ENCODE measurements around the gene RAB40A.
A peak's percentile ranks its signal among the peaks of the same experiment; 100 is the strongest.
"Not testable (repeated sequence)": the region's sequence is repeated elsewhere in the genome, so short reads cannot be mapped to it uniquely, and the experiment has no call there.

The RAB40A gene

DNA sequence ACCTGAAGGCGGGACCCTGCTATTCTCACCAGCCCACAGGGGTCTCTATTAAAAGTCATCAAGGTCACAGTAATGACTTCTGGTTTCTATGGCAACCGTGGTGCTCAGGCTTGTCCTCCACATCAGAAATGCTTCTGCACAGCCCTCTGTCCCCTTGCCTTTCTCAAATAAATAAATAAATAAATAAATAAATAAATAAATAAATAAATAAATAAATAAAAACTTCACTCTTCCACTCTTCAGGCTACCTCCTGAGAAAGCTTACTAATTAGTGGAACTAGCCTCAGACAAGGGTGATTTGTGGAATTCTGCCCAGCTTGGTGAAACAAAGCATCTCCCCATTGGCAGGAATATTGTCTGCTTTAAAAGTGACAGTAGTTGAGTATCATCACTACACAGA is 5.5 kb upstream of the RAB40A start:
- DNase-seq (ENCODE audit: low read depth in 4 of 4, low spot score in 1 of 4): no peak

DNA sequence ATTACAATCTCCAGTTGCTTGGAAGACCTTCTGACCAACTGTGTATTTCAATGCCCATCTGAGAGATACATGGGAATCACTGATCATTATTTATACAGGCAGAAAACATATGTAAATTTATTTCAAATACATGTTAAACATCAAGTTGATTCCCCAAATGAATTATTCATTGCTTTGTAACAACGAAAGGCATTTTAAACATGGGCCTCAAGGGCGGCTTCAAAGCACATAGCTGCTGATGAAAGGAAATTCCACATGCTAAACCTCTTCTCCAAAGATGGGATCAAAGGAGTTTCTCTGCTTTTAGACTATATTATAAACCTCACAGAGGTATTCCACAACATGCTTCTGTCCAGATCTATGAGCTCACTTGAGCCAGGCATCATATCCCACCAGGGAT is 4.3 kb upstream of the RAB40A start:
- no peak for DNase-seq (ENCODE audit: low read depth in 4 of 4, low spot score in 1 of 4)

GRCh38 chrX:103520386-103520785 is 1.1 kb upstream of the RAB40A start:
- no peak for DNase-seq (ENCODE audit: low read depth in 4 of 4, low spot score in 1 of 4)

DNA sequence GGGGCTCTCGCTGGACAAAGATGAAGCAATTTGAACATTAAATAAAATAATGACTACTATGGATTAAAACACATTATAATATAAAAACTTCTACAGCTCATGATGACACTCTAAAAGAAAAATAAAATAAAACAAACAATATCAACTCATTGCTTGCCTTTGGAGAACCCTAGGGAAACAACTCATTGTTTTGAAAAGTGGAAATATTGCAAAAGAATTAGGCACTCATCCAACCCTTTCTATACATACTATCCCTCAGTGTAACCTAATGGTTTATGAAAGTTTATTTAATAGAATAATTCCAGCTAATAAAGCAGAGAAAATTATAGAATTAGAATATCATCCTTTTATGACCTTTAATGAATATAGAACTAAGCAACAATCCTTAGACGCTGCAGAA is 718 bp downstream of the RAB40A start:
- no peak for DNase-seq (ENCODE audit: low read depth in 4 of 4, low spot score in 1 of 4)

GRCh38 chrX:103517246-103517645 is 2.0 kb downstream of the RAB40A start:
- DNase-seq (ENCODE audit: low read depth in 4 of 4, low spot score in 1 of 4): no peak

DNA sequence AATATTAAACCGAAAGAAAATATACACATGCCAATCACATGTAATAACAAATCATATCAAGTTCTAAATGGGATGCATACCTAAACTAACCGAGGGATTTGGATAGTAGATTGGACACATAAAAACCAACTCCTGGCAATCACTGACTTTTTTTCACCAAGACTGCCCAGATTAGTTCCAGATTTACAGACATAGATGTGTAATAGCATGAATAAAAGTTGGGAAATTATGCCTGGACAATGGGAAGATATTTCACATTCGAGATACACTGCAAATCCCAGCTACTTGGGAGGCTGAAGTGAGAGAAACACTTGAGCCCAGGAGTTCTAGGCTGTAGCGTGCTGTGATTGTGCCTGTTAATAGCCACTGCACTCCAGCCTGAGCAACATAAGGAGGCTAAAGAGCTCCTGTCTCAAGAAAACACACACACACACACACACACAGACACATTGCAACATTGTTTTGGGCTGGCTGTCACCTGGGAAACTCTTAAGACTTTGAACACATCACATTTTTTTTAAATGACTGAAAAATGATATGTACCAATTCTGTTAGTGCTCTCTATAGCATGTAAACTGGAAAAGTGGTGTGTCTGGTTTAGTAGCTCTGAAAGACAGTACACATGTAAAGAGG is 5.7 kb downstream of the RAB40A start:
- DNase-seq (ENCODE audit: low read depth in 4 of 4, low spot score in 1 of 4): no peak

GRCh38 chrX:103513067-103513466 is 6.2 kb downstream of the RAB40A start:
- DNase-seq (ENCODE audit: low read depth in 4 of 4, low spot score in 1 of 4): no peak

DNA sequence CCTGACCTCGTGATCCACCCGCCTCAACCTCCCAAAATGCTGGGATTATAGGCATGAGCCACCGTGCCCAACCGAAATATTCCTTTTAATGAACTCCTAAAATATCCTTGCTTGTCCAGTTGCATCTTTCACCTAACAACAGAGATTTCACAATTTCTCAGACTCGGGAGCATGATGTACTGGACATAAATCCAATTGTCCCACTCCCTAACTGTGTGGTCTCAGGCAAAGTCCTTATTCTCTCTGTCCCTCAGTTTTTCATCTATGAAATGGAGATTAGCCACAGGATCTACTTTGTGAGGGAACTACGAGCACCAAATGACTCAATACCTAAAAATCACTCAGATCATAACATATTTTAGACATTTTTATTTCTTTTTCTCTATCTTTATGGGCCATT is 9.3 kb downstream of the RAB40A start:
- DNase-seq (ENCODE audit: low read depth in 4 of 4, low spot score in 1 of 4): no peak

GRCh38 chrX:103503853-103504207 is 15.5 kb downstream of the RAB40A start:
- no peak for DNase-seq (ENCODE audit: low read depth in 4 of 4, low spot score in 1 of 4)

DNA sequence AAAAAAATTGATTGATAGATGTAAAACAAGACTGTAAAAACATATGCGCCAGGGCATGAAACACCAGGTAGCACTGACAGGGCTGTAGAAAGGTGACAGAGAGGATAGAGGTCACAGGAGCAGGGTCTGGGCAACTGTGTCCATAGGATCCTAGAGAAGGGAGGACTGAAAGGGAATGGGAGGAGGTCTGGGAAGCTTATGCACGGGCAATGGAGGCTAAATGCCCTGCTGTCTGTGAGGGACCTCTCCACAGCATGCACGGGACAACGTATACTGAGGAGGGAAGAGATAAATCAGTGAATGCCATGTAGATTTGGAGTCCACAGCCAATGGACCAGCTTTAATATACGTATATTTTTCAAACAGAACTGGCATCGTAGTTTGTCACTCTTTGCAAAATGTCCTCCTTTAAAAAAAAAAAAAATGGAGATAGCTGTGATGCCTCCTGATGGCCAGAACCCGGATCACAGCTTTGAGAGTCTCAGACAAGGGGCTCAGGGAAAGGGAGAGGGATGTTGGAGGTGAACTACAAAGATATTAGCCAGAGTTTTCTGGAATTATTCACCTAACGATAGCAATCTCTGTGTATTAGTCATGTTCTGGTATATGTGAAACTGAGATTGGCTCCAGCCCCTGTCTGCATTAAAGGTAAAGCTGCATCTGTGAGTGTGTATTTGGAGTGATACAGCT is 16.0 kb downstream of the RAB40A start:
- no peak for DNase-seq (ENCODE audit: low read depth in 4 of 4, low spot score in 1 of 4)

DNA sequence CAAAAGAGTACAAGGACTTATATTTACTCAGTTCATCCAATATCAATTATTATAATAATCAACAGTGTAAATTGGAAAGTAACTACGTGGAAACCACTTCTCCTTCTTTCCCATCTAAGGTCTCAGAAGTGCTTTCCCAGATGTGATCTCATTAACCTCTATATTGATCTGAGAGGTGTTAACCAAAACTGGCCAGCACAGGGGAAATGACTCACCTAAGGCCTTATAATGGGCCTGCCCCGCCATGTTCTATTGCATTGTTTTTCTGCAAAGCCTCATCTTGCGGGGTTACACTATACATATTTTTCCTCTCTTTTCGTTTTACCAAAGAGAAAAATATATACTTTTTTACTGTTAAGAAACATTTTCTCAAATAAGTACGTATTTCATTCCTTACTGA is 20.5 kb downstream of the RAB40A start:
- DNase-seq (ENCODE audit: low read depth in 4 of 4, low spot score in 1 of 4): no peak

DNA sequence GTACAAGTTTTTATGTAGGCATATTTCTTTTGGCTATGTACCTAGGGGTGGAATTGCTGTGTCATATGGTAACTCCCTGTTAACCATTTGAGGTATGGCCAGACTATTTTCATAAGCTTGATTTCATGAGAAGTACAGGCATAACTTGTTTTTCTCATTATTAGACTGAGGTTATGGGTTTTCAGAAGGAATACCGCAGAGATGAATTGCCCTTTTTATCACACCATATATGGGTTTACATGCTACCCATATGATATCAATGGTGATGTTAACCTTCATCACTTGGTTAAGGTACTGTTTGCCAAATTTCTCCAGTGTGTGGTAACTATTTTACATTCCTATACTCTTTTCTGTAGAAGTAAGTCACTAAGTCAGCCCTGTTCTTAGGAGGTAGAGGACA is 23.5 kb downstream of the RAB40A start:
- no peak for DNase-seq (ENCODE audit: low read depth in 4 of 4, low spot score in 1 of 4)

DNA sequence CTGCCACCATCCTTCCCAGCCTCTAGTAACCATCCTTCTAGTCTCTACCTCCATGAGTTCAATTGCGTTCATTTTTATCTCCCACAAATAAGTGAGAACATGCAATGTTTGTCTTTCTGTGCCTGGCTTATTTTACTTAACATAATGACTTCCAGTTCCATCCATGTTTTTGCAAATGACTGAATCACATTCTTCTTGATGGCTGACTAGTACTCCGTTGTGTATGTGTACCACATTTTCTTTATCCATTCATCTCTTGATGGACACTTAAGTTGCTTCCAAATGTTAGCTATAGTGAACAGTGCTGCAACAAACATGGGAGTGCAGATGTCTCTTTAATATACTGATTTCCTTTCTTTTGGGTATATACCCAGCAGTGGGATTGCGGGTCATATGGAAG is 25.7 kb downstream of the RAB40A start:
- not testable (repeated sequence) for DNase-seq (ENCODE audit: low read depth in 4 of 4, low spot score in 1 of 4)

DNA sequence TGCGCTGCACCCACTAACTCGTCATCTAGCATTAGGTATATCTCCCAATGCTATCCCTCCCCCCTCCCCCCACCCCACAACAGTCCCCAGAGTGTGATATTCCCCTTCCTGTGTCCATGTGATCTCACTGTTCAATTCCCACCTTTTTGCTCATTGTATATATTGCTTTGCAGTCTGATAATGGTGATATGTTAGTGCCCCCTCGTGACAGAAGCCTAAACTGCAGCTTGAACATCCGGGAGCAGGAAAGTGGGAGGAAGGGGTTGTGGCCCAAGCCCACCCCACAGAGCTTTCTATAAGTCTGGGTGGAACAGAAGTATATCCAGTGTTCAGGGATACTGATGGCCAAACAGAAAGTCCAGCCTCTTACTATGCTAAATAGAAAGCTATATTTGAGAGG is 29.6 kb downstream of the RAB40A start:
- DNase-seq (ENCODE audit: low read depth in 4 of 4, low spot score in 1 of 4): peak in 2 of 4 experiments; percentile 0 to 6

DNA sequence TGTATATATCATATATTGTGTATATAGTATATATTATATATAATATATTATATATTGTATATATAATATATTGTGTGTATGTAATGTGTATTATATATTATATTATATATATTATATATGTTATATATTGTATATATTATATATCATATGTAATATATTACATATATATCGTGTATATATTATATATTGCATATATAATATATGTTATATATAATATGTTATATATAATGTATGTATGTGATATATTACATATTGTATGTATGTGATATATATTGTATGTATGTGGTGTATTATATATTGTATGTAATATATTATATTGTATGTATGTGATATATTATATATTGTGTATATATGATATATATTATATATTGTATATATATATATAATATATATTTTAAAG is 30.5 kb downstream of the RAB40A start:
- no peak for DNase-seq (ENCODE audit: low read depth in 4 of 4, low spot score in 1 of 4)

DNA sequence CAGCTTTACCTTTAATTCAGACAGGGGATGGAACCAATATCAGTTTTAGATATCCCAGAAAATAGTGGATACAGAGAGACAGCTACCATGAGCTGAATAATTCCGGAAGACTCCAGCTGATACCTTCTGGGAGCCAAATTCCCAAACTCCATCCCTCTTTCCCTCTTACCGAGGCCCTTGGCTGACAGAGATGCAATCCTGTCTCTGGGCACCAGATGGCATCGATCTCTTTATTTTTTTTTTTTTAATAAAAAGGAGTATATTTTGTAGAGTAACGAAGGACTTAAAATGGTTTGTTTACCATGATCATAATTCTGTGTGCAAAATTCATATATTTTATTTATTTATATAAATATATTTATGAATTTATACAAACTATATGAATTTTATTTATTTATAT is 31.0 kb downstream of the RAB40A start:
- no peak for DNase-seq (ENCODE audit: low read depth in 4 of 4, low spot score in 1 of 4)

DNA sequence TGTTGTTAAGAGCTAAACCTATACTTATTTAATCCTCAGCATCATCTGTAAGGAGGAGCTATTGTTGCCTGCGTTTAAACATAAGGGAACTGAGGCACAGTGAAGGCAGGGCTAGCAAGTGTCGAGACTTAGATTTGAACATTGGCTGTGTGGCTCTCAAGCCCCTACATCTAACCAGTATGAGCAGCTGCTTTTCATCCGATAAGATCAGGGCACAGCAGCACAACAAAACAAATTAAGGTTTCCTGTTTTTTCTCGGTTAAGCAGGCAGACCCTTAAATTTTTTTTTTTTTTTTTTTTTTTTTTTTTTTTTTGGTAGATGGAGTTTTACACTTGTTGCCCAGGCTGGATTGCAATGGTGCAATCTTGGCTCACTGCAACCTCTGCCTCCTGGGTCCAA is 35.6 kb downstream of the RAB40A start:
- DNase-seq (ENCODE audit: low read depth in 4 of 4, low spot score in 1 of 4): no peak

GRCh38 chrX:103480526-103480925 is 38.8 kb downstream of the RAB40A start:
- DNase-seq (ENCODE audit: low read depth in 4 of 4, low spot score in 1 of 4): no peak

- no peak for DNase-seq (ENCODE audit: low read depth in 4 of 4, low spot score in 1 of 4)
These were observed 41.8 kb downstream of the RAB40A start for GRCh38 chrX:103477496-103477895.

DNA sequence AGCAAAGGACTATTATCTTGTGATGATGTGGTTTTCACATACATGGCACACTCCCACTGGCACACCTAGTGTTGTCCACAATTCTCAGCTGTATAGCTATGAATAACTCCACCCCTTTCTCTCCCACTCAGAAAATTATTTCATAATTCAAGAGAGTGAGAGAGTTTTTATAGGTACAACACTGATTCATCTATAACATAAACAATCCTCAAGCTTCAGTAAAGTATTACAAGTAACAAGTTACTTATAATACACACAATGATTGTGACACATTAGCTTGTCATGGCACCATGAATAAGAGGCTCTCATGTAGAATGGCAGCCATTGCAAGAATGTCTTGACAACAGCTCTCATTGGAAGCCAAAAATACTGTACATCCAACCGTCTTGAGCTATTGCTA is 43.9 kb downstream of the RAB40A start:
- DNase-seq (ENCODE audit: low read depth in 4 of 4, low spot score in 1 of 4): no peak

- DNase-seq (ENCODE audit: low read depth in 4 of 4, low spot score in 1 of 4): not testable (repeated sequence)
These were observed 49.3 kb downstream of the RAB40A start for GRCh38 chrX:103469977-103470376.

DNA sequence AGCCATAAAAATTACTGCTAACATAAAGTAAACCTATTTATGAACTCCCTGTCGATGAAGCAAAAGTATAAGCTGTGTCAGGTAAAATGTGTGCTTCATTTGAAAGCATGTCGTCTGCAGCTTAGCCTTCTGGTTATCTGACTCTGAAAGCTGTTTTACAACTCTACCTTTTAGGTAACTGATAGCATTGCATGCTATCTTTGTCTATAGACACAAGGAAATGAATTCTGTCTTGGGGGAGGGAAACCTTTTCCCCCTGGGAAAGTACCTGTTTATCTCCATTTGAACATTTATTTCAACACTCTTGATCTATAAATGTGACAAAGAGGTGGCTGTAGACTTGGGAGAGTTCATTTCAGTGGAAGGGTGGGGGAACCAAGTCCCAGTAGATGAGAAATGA is 51.4 kb downstream of the RAB40A start:
- DNase-seq (ENCODE audit: low read depth in 4 of 4, low spot score in 1 of 4): no peak

DNA sequence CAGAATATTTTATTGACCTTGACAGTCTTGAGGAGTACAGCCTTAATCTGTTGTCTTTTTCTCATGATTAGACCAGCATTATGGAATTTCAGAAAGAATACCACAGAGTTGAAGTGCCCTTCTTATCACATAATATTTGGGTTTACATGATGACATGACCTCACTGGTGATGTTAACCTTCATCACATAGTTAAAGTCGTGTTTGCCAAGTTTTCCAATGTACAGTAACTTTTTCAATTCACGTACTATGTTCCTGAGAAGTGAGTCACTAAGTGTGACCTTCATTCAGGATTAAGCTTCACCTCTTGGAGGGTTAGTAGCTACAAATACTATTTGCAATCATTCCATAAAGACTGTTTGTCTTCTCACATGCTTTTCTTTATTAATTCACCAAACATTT is 52.1 kb downstream of the RAB40A start:
- no peak for DNase-seq (ENCODE audit: low read depth in 4 of 4, low spot score in 1 of 4)
